Measurements from ENCODE around the gene PRR14. TPM values are rescaled to one million over a fixed set of nuclear protein-coding genes. Genes with fewer than 3 reads are reported as not detected.
A peak's percentile ranks its signal among the peaks of the same experiment; 100 is the strongest.

The PRR14 gene
- total and polyA plus RNA-seq, 2 of the 4 experiments (the other 2 are of a cell fraction): 1.4 to 11.9 TPM

- ATAC-seq (ENCODE audit: low read depth) (no peak), DNase-seq (peak; percentile 18)
- no peak for TF ChIP-seq CTCF (conservative IDR thresholded peaks at IDR 0.05; ENCODE audit: low read depth, low read length)
- TF ChIP-seq MXI1 (IDR thresholded peaks at IDR 0.05; ENCODE audit: borderline replicate concordance, low read depth, low read length): no peak
- no peak for TF ChIP-seq BHLHE40 (IDR thresholded peaks at IDR 0.05; ENCODE audit: low read depth, low read length)
- no peak for TF ChIP-seq POLR2A (IDR thresholded peaks at IDR 0.05; ENCODE audit: low read depth, low read length)
- no peak for TF ChIP-seq RCOR1 (IDR thresholded peaks at IDR 0.05; ENCODE audit: insufficient replicate concordance, low read length)
- TF ChIP-seq SMC3 (IDR thresholded peaks at IDR 0.05; ENCODE audit: low read depth, low read length): no peak
- TF ChIP-seq CHD1 (IDR thresholded peaks at IDR 0.05; ENCODE audit: low read depth, low read length): no peak
- no peak for TF ChIP-seq CEBPB (IDR thresholded peaks at IDR 0.05; ENCODE audit: low read depth, low read length)
- Histone ChIP-seq H2BK5ac (ENCODE audit: low read depth, low read length, poor library complexity, severe bottlenecking) (no peak overlapping the region), H3K79me1 (ENCODE audit: low read depth in 1 of 2, low read length in 2 of 2) (peaks cover 17 to 46% of the 10 kb centered on the region in 2 experiments), H2AK9ac (replicated peaks; ENCODE audit: low read depth, low read length, poor library complexity) (no peak overlapping the region), H3K56ac (ENCODE audit: extremely low read depth, insufficient read depth, low read length) (no peak overlapping the region), H3K23ac (ENCODE audit: low read depth, low read length) (no peak overlapping the region), H4K5ac (ENCODE audit: low read depth, low read length) (no peak overlapping the region), H3K9me1 (ENCODE audit: insufficient read depth, low read length) (peaks cover 4% of the 10 kb centered on the region), H4K8ac (ENCODE audit: low read depth in 2 of 2, low read length in 2 of 2) (no peak overlapping the region), H3K36me3 (ENCODE audit: control insufficient read depth, insufficient read depth, low read length) (peaks cover 32% of the 10 kb centered on the region), H3K27ac (ENCODE audit: insufficient read depth, low read length) (no peak overlapping the region), H3K4ac (ENCODE audit: low read depth, low read length) (no peak overlapping the region), H2AK5ac (ENCODE audit: low read depth, low read length) (no peak overlapping the region), H3K9ac (ENCODE audit: low read depth, low read length) (no peak overlapping the region), H2BK15ac (ENCODE audit: low read depth, low read length) (no peak overlapping the region), H2AFZ (replicated peaks; ENCODE audit: low read length, poor library complexity) (no peak overlapping the region), H4K20me1 (ENCODE audit: insufficient read depth, low read length) (peaks cover 18% of the 10 kb centered on the region), H3K4me3 (ENCODE audit: insufficient read depth, low read depth, low read length) (no peak overlapping the region), H4K91ac (ENCODE audit: insufficient read depth, low read depth, low read length) (no peak overlapping the region), H3K9me3 (ENCODE audit: control insufficient read depth, insufficient read depth, low read length) (no peaks in the 10 kb centered on the region), H3K14ac (replicated peaks; ENCODE audit: low read depth, low read length) (no peak overlapping the region), H3K4me2 (ENCODE audit: low read depth, low read length) (no peak overlapping the region), H2BK120ac (ENCODE audit: low read depth, low read length) (no peak overlapping the region), H3K27me3 (ENCODE audit: control insufficient read depth, insufficient read depth, low read length) (no peaks in the 10 kb centered on the region), H2BK20ac (ENCODE audit: low read depth, low read length) (no peak overlapping the region), H3K18ac (ENCODE audit: low read depth, low read length) (no peak overlapping the region), H3K4me1 (ENCODE audit: control insufficient read depth, insufficient read depth, low read length) (peaks cover 8% of the 10 kb centered on the region)
- intact Hi-C loops (cut with micrococcal nuclease): no loop called here
- in situ Hi-C loops (cut with MboI; ENCODE audit: low sequenced_read_pairs): no loop called here
- dilution Hi-C loops (cut with HindIII; ENCODE audit: low sequenced_read_pairs, unreplicated experiment): no loop called here
- ChIA-PET POLR2A (ENCODE audit: unreplicated experiment) (no interaction called here), CTCF (no interaction called here)
- no TSS peak for BruUV-seq (replicated peaks)
- no CpG with 5 or more reads among the region's 9 CpGs for WGBS, 2 experiments (ENCODE audit: extremely low coverage in 2 of 2, insufficient read length in 1 of 2)
Measured at GRCh38 chr16:30700491-30700890, 49.7 kb downstream of the PRR14 start.
